Ectodermal cell (in vitro differentiated cells): Measurements from ENCODE around the gene SLC30A4.
"Not testable (repeated sequence)": the region's sequence is repeated elsewhere in the genome, so short reads cannot be mapped to it uniquely, and the experiment has no call there.

Experiments
- H3K27ac ChIP-seq: 2 replicates; pipeline ENCODE4 v1.7.0; 2013; ENCODE audit warnings: mild to moderate bottlenecking, low read depth, low read length; ENCODE audit not compliant: insufficient read depth, poor library complexity, severe bottlenecking
- H3K27me3 ChIP-seq: 2 replicates; pipeline ENCODE4 v1.7.0; 2013; ENCODE audit warnings: mild to moderate bottlenecking, low read length; ENCODE audit not compliant: insufficient read depth, control insufficient read depth, poor library complexity, severe bottlenecking
- H3K36me3 ChIP-seq: one replicate; pipeline ENCODE4 v1.7.0; 2013; ENCODE audit warnings: low read length; ENCODE audit not compliant: control insufficient read depth, insufficient read depth
- H3K4me1 ChIP-seq: one replicate; pipeline ENCODE4 v1.7.0; 2013; ENCODE audit warnings: low read length; ENCODE audit not compliant: control insufficient read depth, insufficient read depth
- H3K4me3 ChIP-seq: 2 replicates; pipeline ENCODE4 v1.7.0; 2013; ENCODE audit warnings: low read depth, low read length, control low read depth; ENCODE audit not compliant: insufficient read depth
- H3K9me3 ChIP-seq: 2 replicates; pipeline ENCODE4 v1.7.0; 2013; ENCODE audit warnings: mild to moderate bottlenecking, low read length, moderate library complexity; ENCODE audit not compliant: control insufficient read depth
- WGBS, 2 experiments: methylation state at CpG; one replicate each; pipeline ENCODE4 v1.1.7; 2013; ENCODE audit warnings: missing lambda C conversion rate in 2 of 2; 5-methylcytosine and 5-hydroxymethylcytosine counted together

SLC30A4 gene

GRCh38 chr15:45540531-45540930 is 18.0 kb upstream of the SLC30A4 start:
- Histone ChIP-seq H3K27me3 (no peaks in the 10 kb centered on the region), H3K9me3 (no peaks in the 10 kb centered on the region), H3K4me3 (no peak overlapping the region), H3K36me3 (no peaks in the 10 kb centered on the region), H3K27ac (no peak overlapping the region), H3K4me1 (no peaks in the 10 kb centered on the region)
- WGBS, 2 experiments, result 67 to 100% methylated on average over 1 of the region's 1 CpG

GRCh38 chr15:45539680-45540079 is 17.1 kb upstream of the SLC30A4 start:
- H3K4me1 ChIP-seq, result no peaks in the 10 kb centered on the region
- 93 to 96% methylated on average over 3 of the region's 3 CpGs for WGBS, 2 experiments

GRCh38 chr15:45536934-45537333 is 14.4 kb upstream of the SLC30A4 start:
- Histone ChIP-seq H3K9me3 (no peaks in the 10 kb centered on the region), H3K4me1 (no peaks in the 10 kb centered on the region), H3K36me3 (no peaks in the 10 kb centered on the region), H3K27ac (no peak overlapping the region), H3K27me3 (no peaks in the 10 kb centered on the region), H3K4me3 (no peak overlapping the region)
- WGBS, 2 experiments, result 80 to 96% methylated on average over 2 to 3 of the region's 3 CpGs

More at GRCh38 chr15:45539680-45540079, 17.1 kb upstream of the SLC30A4 start:
- Histone ChIP-seq H3K9me3 (no peaks in the 10 kb centered on the region), H3K36me3 (no peaks in the 10 kb centered on the region), H3K27ac (no peak overlapping the region), H3K27me3 (no peaks in the 10 kb centered on the region), H3K4me3 (no peak overlapping the region)

- H3K4me1 ChIP-seq, result no peaks in the 10 kb centered on the region
- no peaks in the 10 kb centered on the region for H3K36me3 ChIP-seq
- no peaks in the 10 kb centered on the region for H3K27me3 ChIP-seq
- 91 to 93% methylated on average over 2 of the region's 2 CpGs for WGBS, 2 experiments
- no peak overlapping the region for H3K27ac ChIP-seq
- no peak overlapping the region for H3K4me3 ChIP-seq
- H3K9me3 ChIP-seq, result no peaks in the 10 kb centered on the region
Measured at GRCh38 chr15:45535486-45536042, 13.0 kb upstream of the SLC30A4 start.

DNA sequence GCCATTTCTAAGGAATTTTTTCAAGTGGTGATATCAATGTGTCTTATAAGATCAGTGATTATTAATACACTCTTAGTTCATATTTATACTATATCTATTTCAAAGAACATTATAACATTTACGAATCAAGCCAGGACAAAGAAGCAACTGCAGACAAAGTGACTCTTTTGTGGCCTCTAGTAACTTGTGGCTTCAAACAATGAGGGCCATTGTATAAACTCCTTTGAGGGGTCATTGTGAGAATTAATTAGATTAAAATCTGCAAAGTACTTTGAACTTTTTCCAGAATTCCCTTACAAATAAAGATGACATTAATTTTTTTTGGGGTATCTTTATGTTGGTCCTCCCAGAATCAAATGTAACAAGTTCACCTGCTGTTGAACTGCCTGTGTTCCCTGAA is 12.3 kb upstream of the SLC30A4 start:
- Histone ChIP-seq H3K4me3 (no peak overlapping the region), H3K9me3 (no peaks in the 10 kb centered on the region), H3K4me1 (no peaks in the 10 kb centered on the region), H3K36me3 (no peaks in the 10 kb centered on the region), H3K27me3 (no peaks in the 10 kb centered on the region), H3K27ac (no peak overlapping the region)
- WGBS, 2 experiments, result 55% methylated on average over 1 of the region's 1 CpG; no CpG with 5 or more reads in 1 of the 2 experiments

- H3K27ac ChIP-seq, H3K4me1 ChIP-seq: not testable (repeated sequence)
- 83 to 90% methylated on average over 3 of the region's 3 CpGs for WGBS, 2 experiments
Measured at GRCh38 chr15:45532892-45533291, 10.3 kb upstream of the SLC30A4 start.

DNA sequence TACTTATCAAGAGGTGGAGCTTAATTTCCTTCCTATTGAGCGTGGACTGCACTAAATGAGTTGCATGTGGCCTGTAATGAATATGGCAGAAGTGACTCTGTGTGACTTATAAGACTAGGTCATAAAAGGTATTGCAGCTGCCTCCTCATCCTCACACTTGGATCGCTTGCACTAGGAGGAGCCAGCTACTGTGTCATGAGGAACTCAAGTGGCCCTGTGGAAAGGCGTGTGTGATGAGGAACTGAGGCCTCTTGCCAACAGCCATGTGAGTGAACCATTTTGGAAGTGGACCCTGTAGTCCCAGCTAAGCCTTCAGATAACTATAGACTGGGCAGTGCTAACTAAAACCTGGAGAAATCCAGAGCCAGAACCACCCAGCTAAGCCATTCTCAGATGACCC is 7.1 kb upstream of the SLC30A4 start:
- 90 to 91% methylated on average over 3 of the region's 3 CpGs for WGBS, 2 experiments
- Histone ChIP-seq H3K27ac (no peak overlapping the region), H3K4me3 (no peak overlapping the region), H3K27me3 (peaks cover 12% of the 10 kb centered on the region), H3K4me1 (no peaks in the 10 kb centered on the region), H3K9me3 (no peaks in the 10 kb centered on the region), H3K36me3 (no peaks in the 10 kb centered on the region)

More at GRCh38 chr15:45532892-45533291, 10.3 kb upstream of the SLC30A4 start:
- not testable (repeated sequence) for H3K27me3 ChIP-seq, H3K9me3 ChIP-seq, H3K4me3 ChIP-seq, H3K36me3 ChIP-seq

DNA sequence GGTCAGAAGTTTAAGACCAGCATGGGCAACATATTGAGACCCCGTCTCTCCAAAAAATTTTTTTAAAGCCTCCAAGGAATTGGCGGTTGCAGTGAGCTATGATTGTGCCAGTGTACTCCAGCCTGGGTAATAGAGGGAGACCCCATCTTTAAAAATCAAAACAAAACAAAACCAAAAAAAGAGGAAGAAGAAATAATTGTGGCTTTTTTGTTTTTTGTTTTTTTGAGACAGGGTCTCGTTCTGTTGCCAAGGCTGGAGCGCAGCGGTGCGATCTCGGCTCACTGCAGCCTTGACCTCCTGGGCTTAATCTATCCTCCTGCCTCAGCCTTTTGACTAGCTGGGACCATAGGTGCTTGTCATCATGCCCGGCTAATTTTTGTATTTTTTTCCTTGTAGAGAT is 4.5 kb upstream of the SLC30A4 start:
- H3K9me3 ChIP-seq, result no peaks in the 10 kb centered on the region
- no peaks in the 10 kb centered on the region for H3K36me3 ChIP-seq
- no peak overlapping the region for H3K4me3 ChIP-seq
- H3K27ac ChIP-seq, result no peak overlapping the region
- WGBS, 2 experiments, result 87 to 93% methylated on average over 8 of the region's 8 CpGs
- H3K27me3 ChIP-seq, result peaks cover 37% of the 10 kb centered on the region
- no peaks in the 10 kb centered on the region for H3K4me1 ChIP-seq

GRCh38 chr15:45523166-45523460 is 558 bp upstream of the SLC30A4 start:
- H3K4me3 ChIP-seq, result peak overlapping the region; percentile 49
- no peak overlapping the region for H3K27ac ChIP-seq
- H3K9me3 ChIP-seq, result no peaks in the 10 kb centered on the region
- no peaks in the 10 kb centered on the region for H3K4me1 ChIP-seq
- H3K27me3 ChIP-seq, result peaks cover 68% of the 10 kb centered on the region
- no peaks in the 10 kb centered on the region for H3K36me3 ChIP-seq
- WGBS, 2 experiments, result 42 to 44% methylated on average over 7 of the region's 7 CpGs

GRCh38 chr15:45521596-45522327 is 793 bp downstream of the SLC30A4 start:
- Histone ChIP-seq H3K9me3 (no peaks in the 10 kb centered on the region), H3K27me3 (peaks cover 68% of the 10 kb centered on the region), H3K36me3 (no peaks in the 10 kb centered on the region), H3K4me3 (peak overlapping the region; percentile 49), H3K4me1 (no peaks in the 10 kb centered on the region), H3K27ac (no peak overlapping the region)
- WGBS, 2 experiments, result 28 to 29% methylated on average over 27 of the region's 27 CpGs
